Measurements from ENCODE around the gene ARHGEF26.

DNA sequence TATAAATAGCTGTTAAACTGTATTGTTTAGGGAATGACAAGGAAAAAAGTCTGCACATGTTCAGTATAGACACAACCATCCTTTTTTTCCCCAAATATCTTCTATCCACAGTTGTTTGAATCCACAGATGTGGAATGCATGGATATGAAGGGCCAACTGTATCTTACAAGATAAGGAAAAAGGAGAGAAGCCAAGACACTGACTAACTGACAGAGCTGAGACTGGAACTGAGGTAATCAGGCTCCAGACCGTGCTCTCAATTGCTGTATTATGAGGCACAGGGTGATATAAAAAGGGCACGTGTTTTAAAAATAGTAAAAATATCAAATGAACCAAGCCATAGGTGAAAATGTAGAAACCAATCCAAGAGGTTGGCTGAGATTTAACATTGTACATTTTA lies 154.1 kb downstream of the ARHGEF26 start:
- TF ChIP-seq POLR2A (IDR thresholded peaks at IDR 0.05; ENCODE audit: low read length) (no peak), GATA1 (IDR thresholded peaks at IDR 0.05; ENCODE audit: low read depth, low read length) (no peak)
